Skeletal muscle satellite cell (primary cell): Measurements from ENCODE around the gene POFUT2.

Source experiments
- H3K27me3 ChIP-seq: 2 replicates; pipeline ENCODE4 v1.7.0; 2013; ENCODE audit warnings: low read length; ENCODE audit not compliant: control insufficient read depth, insufficient read depth
- H3K36me3 ChIP-seq: 2 replicates; pipeline ENCODE4 v1.7.0; 2013; ENCODE audit warnings: mild to moderate bottlenecking, control low read depth, low read length; ENCODE audit not compliant: insufficient read depth
- H3K4me1 ChIP-seq: 2 replicates; pipeline ENCODE4 v1.7.0; 2013; ENCODE audit warnings: low read length; ENCODE audit not compliant: control insufficient read depth, insufficient read depth
- H3K4me2 ChIP-seq: 2 replicates; pipeline ENCODE4 v1.7.0; 2013; ENCODE audit warnings: mild to moderate bottlenecking, low read length
- H3K4me3 ChIP-seq: 2 replicates; pipeline ENCODE4 v1.7.0; 2013; ENCODE audit warnings: low read length
- H3K9ac ChIP-seq: 2 replicates; pipeline ENCODE4 v1.7.0; 2013; ENCODE audit warnings: mild to moderate bottlenecking, low read depth, low read length, moderate library complexity
- H3K9me3 ChIP-seq: replicated peaks from 2 replicates; pipeline ENCODE4 v1.7.0; 2013; ENCODE audit warnings: mild to moderate bottlenecking, control low read depth, low read length

Gene POFUT2

GRCh38 chr21:45276596-45276995 lies 11.1 kb downstream of the POFUT2 start:
- no peaks in the 10 kb centered on the region for H3K4me1 ChIP-seq
- peaks cover 4% of the 10 kb centered on the region for H3K9me3 ChIP-seq
- H3K4me3 ChIP-seq = no peak overlapping the region
- H3K9ac ChIP-seq = no peak overlapping the region
- no peaks in the 10 kb centered on the region for H3K27me3 ChIP-seq
- H3K36me3 ChIP-seq = peaks cover 87% of the 10 kb centered on the region
- no peak overlapping the region for H3K4me2 ChIP-seq

- no peak overlapping the region for H3K4me2 ChIP-seq
- no peak overlapping the region for H3K4me3 ChIP-seq
- H3K27me3 ChIP-seq = no peaks in the 10 kb centered on the region
- no peaks in the 10 kb centered on the region for H3K4me1 ChIP-seq
- peaks cover 5% of the 10 kb centered on the region for H3K9me3 ChIP-seq
- H3K36me3 ChIP-seq = peaks cover 75% of the 10 kb centered on the region
- no peak overlapping the region for H3K9ac ChIP-seq
Measured at GRCh38 chr21:45270306-45270821, 17.3 kb downstream of the POFUT2 start.

GRCh38 chr21:45269861-45270260 lies 17.8 kb downstream of the POFUT2 start:
- no peaks in the 10 kb centered on the region for H3K4me1 ChIP-seq
- no peak overlapping the region for H3K4me2 ChIP-seq
- no peaks in the 10 kb centered on the region for H3K27me3 ChIP-seq
- H3K9ac ChIP-seq = no peak overlapping the region
- peaks cover 75% of the 10 kb centered on the region for H3K36me3 ChIP-seq
- peaks cover 5% of the 10 kb centered on the region for H3K9me3 ChIP-seq
- H3K4me3 ChIP-seq = no peak overlapping the region

GRCh38 chr21:45267390-45267760 lies 20.3 kb downstream of the POFUT2 start:
- Histone ChIP-seq H3K4me1 (no peaks in the 10 kb centered on the region), H3K4me3 (no peak overlapping the region), H3K4me2 (no peak overlapping the region), H3K27me3 (no peaks in the 10 kb centered on the region), H3K9ac (no peak overlapping the region), H3K9me3 (peaks cover 5% of the 10 kb centered on the region), H3K36me3 (peaks cover 73% of the 10 kb centered on the region)

DNA sequence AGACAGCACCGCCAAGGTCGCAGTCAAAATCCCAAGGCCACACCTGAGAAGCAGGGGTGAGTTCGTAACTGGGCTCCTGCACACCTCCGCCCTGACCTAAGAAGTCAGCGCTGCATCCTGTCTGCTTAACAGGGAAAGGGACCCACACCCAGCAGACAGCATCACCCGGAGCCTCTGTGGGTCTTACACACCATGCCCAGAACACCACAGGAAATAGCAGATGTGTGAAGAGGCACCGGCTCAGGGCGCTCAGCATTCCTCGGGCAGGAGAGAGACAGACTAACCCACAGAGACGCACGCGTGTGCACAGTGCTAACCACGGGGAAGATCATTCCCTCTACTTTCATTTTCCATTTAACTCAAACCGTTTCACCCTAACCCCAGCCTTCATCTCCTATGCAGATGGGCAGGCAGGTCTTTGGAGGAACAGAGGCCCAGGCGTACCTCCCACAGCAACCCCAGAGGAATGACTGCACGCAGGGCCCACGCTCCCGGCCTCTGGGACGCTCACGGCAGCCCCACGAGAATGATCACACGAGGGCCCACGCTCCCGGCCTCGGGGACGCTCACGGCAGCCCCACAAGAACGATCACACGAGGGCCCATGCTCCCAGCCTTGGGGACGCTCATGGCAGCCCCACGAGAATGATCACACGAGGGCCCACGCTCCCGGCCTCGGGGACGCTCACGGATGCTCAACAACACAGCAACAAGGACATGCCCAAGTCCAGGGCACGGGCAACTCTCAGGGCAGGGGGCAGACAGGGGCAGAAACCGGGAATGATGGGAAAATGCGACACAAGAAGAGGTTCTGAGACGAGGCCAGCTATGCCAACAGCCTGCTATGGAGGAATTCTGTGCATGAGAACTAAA lies 20.9 kb downstream of the POFUT2 start:
- H3K9me3 ChIP-seq = peaks cover 3% of the 10 kb centered on the region
- H3K9ac ChIP-seq = no peak overlapping the region
- no peak overlapping the region for H3K4me3 ChIP-seq
- no peak overlapping the region for H3K4me2 ChIP-seq
- H3K36me3 ChIP-seq = peaks cover 66% of the 10 kb centered on the region
- no peaks in the 10 kb centered on the region for H3K27me3 ChIP-seq
- no peaks in the 10 kb centered on the region for H3K4me1 ChIP-seq

GRCh38 chr21:45265721-45266517 lies 21.8 kb downstream of the POFUT2 start:
- Histone ChIP-seq H3K4me1 (no peaks in the 10 kb centered on the region), H3K36me3 (peaks cover 58% of the 10 kb centered on the region), H3K4me3 (no peak overlapping the region), H3K9me3 (no peaks in the 10 kb centered on the region), H3K9ac (no peak overlapping the region), H3K27me3 (no peaks in the 10 kb centered on the region), H3K4me2 (no peak overlapping the region)

- H3K36me3 ChIP-seq = peaks cover 49% of the 10 kb centered on the region
- H3K27me3 ChIP-seq = no peaks in the 10 kb centered on the region
- H3K4me1 ChIP-seq = no peaks in the 10 kb centered on the region
Measured at GRCh38 chr21:45264912-45265515, 22.7 kb downstream of the POFUT2 start.

DNA sequence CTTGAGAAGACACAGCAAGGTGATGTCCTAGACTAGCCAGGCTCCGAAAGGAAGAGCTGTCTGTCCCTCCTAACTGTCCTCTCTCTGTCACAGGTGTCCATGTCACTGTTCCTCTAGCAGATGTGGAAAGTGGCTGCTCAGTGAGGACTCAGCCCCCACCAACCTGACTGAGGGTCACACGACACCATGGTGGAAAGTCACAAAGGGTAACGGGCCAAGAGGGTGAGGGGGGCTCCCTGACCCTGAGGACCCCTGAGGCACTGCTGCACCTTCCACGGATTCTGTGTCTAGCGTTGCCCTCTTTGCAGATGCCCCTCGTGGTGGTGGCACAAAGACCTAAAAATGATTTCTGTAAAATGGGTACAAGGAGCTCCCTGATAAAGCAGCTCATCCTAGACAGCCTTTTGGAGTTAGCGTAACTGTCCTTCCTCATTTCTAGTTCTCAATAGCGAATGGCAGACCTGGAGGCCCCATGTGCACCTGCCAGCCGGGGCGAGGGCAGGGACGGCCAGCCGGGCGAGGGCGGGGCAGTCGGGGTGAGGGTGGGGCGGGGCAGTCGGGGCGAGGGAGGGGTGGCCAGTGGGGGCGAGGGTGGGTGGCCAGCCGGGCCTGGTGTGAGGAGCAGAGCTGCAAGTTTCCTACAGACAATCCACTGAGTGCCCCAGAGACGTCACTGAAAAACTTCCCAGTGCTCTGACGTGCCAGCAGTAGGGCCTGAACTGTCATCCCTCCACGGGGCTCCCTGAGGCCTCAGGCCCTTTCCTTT lies 23.4 kb downstream of the POFUT2 start:
- Histone ChIP-seq H3K4me2 (no peak overlapping the region), H3K4me3 (no peak overlapping the region), H3K27me3 (no peaks in the 10 kb centered on the region), H3K36me3 (peaks cover 44% of the 10 kb centered on the region), H3K9me3 (no peaks in the 10 kb centered on the region), H3K9ac (no peak overlapping the region), H3K4me1 (no peaks in the 10 kb centered on the region)

More at GRCh38 chr21:45264912-45265515, 22.7 kb downstream of the POFUT2 start:
- Histone ChIP-seq H3K4me2 (no peak overlapping the region), H3K9me3 (no peaks in the 10 kb centered on the region), H3K4me3 (no peak overlapping the region), H3K9ac (no peak overlapping the region)

- no peaks in the 10 kb centered on the region for H3K9me3 ChIP-seq
- H3K9ac ChIP-seq = no peak overlapping the region
- peaks cover 44% of the 10 kb centered on the region for H3K36me3 ChIP-seq
- peaks cover 3% of the 10 kb centered on the region for H3K27me3 ChIP-seq
- H3K4me2 ChIP-seq = no peak overlapping the region
- no peak overlapping the region for H3K4me3 ChIP-seq
- H3K4me1 ChIP-seq = no peaks in the 10 kb centered on the region
Measured at GRCh38 chr21:45263534-45263933, 24.2 kb downstream of the POFUT2 start.

DNA sequence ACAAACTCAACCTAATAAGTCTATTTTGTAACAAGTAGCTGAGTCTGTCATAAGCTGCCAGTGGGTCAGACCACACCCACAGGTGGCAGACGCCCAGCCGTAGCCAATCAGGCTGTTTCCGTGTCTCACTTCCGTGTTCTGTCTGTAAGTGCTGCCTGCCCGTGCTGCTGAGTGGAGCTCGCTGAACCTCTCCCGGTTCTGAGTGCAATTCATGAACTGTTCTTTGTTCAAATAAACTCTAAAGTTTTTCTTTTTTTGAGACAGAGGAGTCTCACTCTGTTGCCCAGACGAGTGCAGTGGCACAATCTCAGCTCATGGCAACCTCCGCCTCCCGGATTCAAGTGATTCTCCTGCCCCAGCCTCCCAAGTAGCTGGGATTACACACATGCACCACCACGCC lies 25.1 kb downstream of the POFUT2 start:
- Histone ChIP-seq H3K4me2 (no peak overlapping the region), H3K36me3 (peaks cover 43% of the 10 kb centered on the region), H3K4me1 (no peaks in the 10 kb centered on the region), H3K27me3 (peaks cover 10% of the 10 kb centered on the region), H3K4me3 (no peak overlapping the region), H3K9me3 (no peaks in the 10 kb centered on the region), H3K9ac (no peak overlapping the region)
